HG03571 (cell line): Measurements from ENCODE around the gene LEO1.
A peak's percentile ranks its signal among the peaks of the same experiment; 100 is the strongest.

Source experiments
- ATAC-seq: cut with Tn5 transposase; IDR thresholded peaks from one replicate; pipeline ENCODE4 v1.9.1; 2021; ENCODE audit not compliant: unreplicated experiment

The LEO1 gene

GRCh38 chr15:51971375-51972133, at the start of gene LEO1:
Gene LEO1, minus strand, starts transcription at chr15:51971778. Its CDS starts 33 bp downstream, at chr15:51971745.
- ATAC-seq: peak; percentile 80

GRCh38 chr15:52021128-52021671, 49.6 kb upstream of the LEO1 start:
- ATAC-seq: peak; percentile 25

- no peak for ATAC-seq
Observed at GRCh38 chr15:52020221-52021085, 48.9 kb upstream of the LEO1 start.

- peak; percentile 58 for ATAC-seq
Observed at GRCh38 chr15:52019394-52020220, 48.0 kb upstream of the LEO1 start.

GRCh38 chr15:52018693-52019393, 47.3 kb upstream of the LEO1 start, which contains the start of gene MAPK6:
Gene MAPK6, plus strand, starts transcription at chr15:52019219. Its CDS starts 27,242 bp downstream, at chr15:52046461.
- ATAC-seq: peak; percentile 63

GRCh38 chr15:52018244-52018643, 46.7 kb upstream of the LEO1 start:
- ATAC-seq: no peak

GRCh38 chr15:52016316-52016715, 44.7 kb upstream of the LEO1 start:
- ATAC-seq: no peak

- ATAC-seq: no peak
Observed at GRCh38 chr15:52014616-52015015, 43.0 kb upstream of the LEO1 start.

- ATAC-seq: peak; percentile 48
Observed at GRCh38 chr15:52013151-52013791, 41.7 kb upstream of the LEO1 start.

GRCh38 chr15:52012210-52012609, 40.6 kb upstream of the LEO1 start:
- no peak for ATAC-seq

GRCh38 chr15:52011711-52012144, 40.1 kb upstream of the LEO1 start:
- ATAC-seq: no peak

- no peak for ATAC-seq
Observed at GRCh38 chr15:52010633-52011595, 39.3 kb upstream of the LEO1 start.

GRCh38 chr15:52008698-52009434, 37.3 kb upstream of the LEO1 start:
- no peak for ATAC-seq

GRCh38 chr15:52008359-52008697, 36.8 kb upstream of the LEO1 start:
- ATAC-seq: no peak

GRCh38 chr15:52006702-52007340, 35.2 kb upstream of the LEO1 start:
- peak; percentile 41 for ATAC-seq

GRCh38 chr15:52005748-52006701, 34.4 kb upstream of the LEO1 start:
- peak; percentile 66 for ATAC-seq
